A673 (cell line): ENCODE results near the gene MRPL42.

ENCODE experiments used
- CTCF ChIP-seq: fragments of 300-800, 200-600 bp; sonication (generic); conservative IDR thresholded peaks from 2 replicates; pipeline ENCODE4 v1.5.1; 2017; ENCODE audit warnings: low read depth, mild to moderate bottlenecking, antibody characterized with exemption, low read length, moderate library complexity, mixed read lengths
- EZH2 ChIP-seq: fragments of 200-600 bp; sonication (generic); IDR thresholded peaks from 2 replicates; pipeline ENCODE4 v1.6.1; 2017; ENCODE audit warnings: borderline replicate concordance, low read depth, mild to moderate bottlenecking, mixed read lengths, antibody characterized with exemption, low read length; ENCODE audit not compliant: poor library complexity, severe bottlenecking

- no peak for TF ChIP-seq CTCF
- no peak for TF ChIP-seq EZH2
These were observed 83.7 kb downstream of the MRPL42 start for GRCh38 chr12:93550748-93551611.
